Loucy (cell line): Measurements from ENCODE around the gene SCN5A.
A peak's percentile ranks its signal among the peaks of the same experiment; 100 is the strongest.

ENCODE experiments used
- CTCF ChIP-seq: fragments of 200-600 bp; sonication (generic); conservative IDR thresholded peaks from 2 replicates; pipeline ENCODE4 v1.5.1; 2014; ENCODE audit warnings: mild to moderate bottlenecking, antibody characterized with exemption, low read length
- EZH2phosphoT487 ChIP-seq: fragments of 200-600 bp; IDR thresholded peaks from 2 replicates; pipeline ENCODE4 v1.6.1; 2018; ENCODE audit warnings: antibody characterized with exemption, mild to moderate bottlenecking, moderate library complexity, borderline replicate concordance

- peak; percentile 61 for TF ChIP-seq CTCF
- no peak for TF ChIP-seq EZH2phosphoT487
Observed at GRCh38 chr3:38528457-38528856, 121.0 kb downstream of the SCN5A start.
